ENCODE results near the gene ADORA3. TPM values are rescaled to one million over a fixed set of nuclear protein-coding genes. Genes with fewer than 3 reads are reported as not detected.
A peak's percentile ranks its signal among the peaks of the same experiment; 100 is the strongest.

The ADORA3 gene
- total RNA-seq, 1 donor from 2014 or later, result not detected

- H3K27ac Mint-ChIP-seq (ENCODE audit: unreplicated experiment), result no peak overlapping the region
- Histone ChIP-seq H3K4me2 (ENCODE audit: low read length) (no peak overlapping the region), H4K20me1 (ENCODE audit: insufficient read depth, low read length) (peaks cover 8% of the 10 kb centered on the region), H3K27ac (ENCODE audit: low read depth, low read length) (no peak overlapping the region), H3K27me3 (ENCODE audit: insufficient read depth, low read length) (no peaks in the 10 kb centered on the region), H3K36me3 (ENCODE audit: insufficient read depth, low read length) (peaks cover 6% of the 10 kb centered on the region), H3K79me2 (ENCODE audit: insufficient read depth, low read length) (no peaks in the 10 kb centered on the region), H3K9ac (ENCODE audit: low read length) (no peak overlapping the region), H3K4me1 (ENCODE audit: insufficient read depth, low read length) (peaks cover 9% of the 10 kb centered on the region), H3K9me3 (ENCODE audit: insufficient read depth, low read depth, low read length) (no peaks in the 10 kb centered on the region), H2AFZ (ENCODE audit: low read depth, low read length) (no peak overlapping the region), H3K4me3 (ENCODE audit: insufficient read depth, low read depth, low read length) (no peak overlapping the region)
- H3K36me3 Mint-ChIP-seq (ENCODE audit: low read depth, unreplicated experiment), result no peaks in the 10 kb centered on the region
- FAIRE-seq, result no peak
- no peak for DNase-seq (ENCODE audit: low read depth)
- no peaks in the 10 kb centered on the region for H3K9me3 Mint-ChIP-seq (ENCODE audit: unreplicated experiment)
- H3K27me3 Mint-ChIP-seq (ENCODE audit: low read depth, unreplicated experiment), result no peaks in the 10 kb centered on the region
- TF ChIP-seq CTCF (IDR thresholded peaks at IDR 0.05; ENCODE audit: insufficient read depth, low read depth, low read length) (no peak), EZH2 (IDR thresholded peaks at IDR 0.05; ENCODE audit: insufficient read depth, low read length) (no peak)
- H3K4me3 Mint-ChIP-seq (ENCODE audit: unreplicated experiment), result no peak overlapping the region
- no peaks in the 10 kb centered on the region for H3K4me1 Mint-ChIP-seq (ENCODE audit: low read depth, unreplicated experiment)
These were observed 37.0 kb downstream of the ADORA3 start for GRCh38 chr1:111466480-111466879.

- Histone ChIP-seq H3K4me1 (ENCODE audit: insufficient read depth, low read length) (peaks cover 9% of the 10 kb centered on the region), H2AFZ (ENCODE audit: low read depth, low read length) (no peak overlapping the region), H3K9me3 (ENCODE audit: insufficient read depth, low read depth, low read length) (no peaks in the 10 kb centered on the region), H3K36me3 (ENCODE audit: insufficient read depth, low read length) (peaks cover 9% of the 10 kb centered on the region), H3K27ac (ENCODE audit: low read depth, low read length) (no peak overlapping the region), H3K27me3 (ENCODE audit: insufficient read depth, low read length) (no peaks in the 10 kb centered on the region), H3K79me2 (ENCODE audit: insufficient read depth, low read length) (no peaks in the 10 kb centered on the region), H4K20me1 (ENCODE audit: insufficient read depth, low read length) (peaks cover 8% of the 10 kb centered on the region), H3K4me2 (ENCODE audit: low read length) (no peak overlapping the region), H3K9ac (ENCODE audit: low read length) (no peak overlapping the region), H3K4me3 (ENCODE audit: insufficient read depth, low read depth, low read length) (no peak overlapping the region)
- DNase-seq (ENCODE audit: low read depth) (no peak), FAIRE-seq (no peak)
- no peak overlapping the region for H3K4me3 Mint-ChIP-seq (ENCODE audit: unreplicated experiment)
- H3K27me3 Mint-ChIP-seq (ENCODE audit: low read depth, unreplicated experiment), result no peaks in the 10 kb centered on the region
- no peaks in the 10 kb centered on the region for H3K36me3 Mint-ChIP-seq (ENCODE audit: low read depth, unreplicated experiment)
- H3K4me1 Mint-ChIP-seq (ENCODE audit: low read depth, unreplicated experiment), result no peaks in the 10 kb centered on the region
- TF ChIP-seq EZH2 (IDR thresholded peaks at IDR 0.05; ENCODE audit: insufficient read depth, low read length), result no peak
- TF ChIP-seq CTCF (IDR thresholded peaks at IDR 0.05; ENCODE audit: insufficient read depth, low read depth, low read length), result no peak
- no peaks in the 10 kb centered on the region for H3K9me3 Mint-ChIP-seq (ENCODE audit: unreplicated experiment)
- no peak overlapping the region for H3K27ac Mint-ChIP-seq (ENCODE audit: unreplicated experiment)
These were observed 37.7 kb downstream of the ADORA3 start for GRCh38 chr1:111465754-111466153.

- DNase-seq (ENCODE audit: low read depth) (peak; percentile 79), FAIRE-seq (no peak)
- peak overlapping the region; percentile 3 for H3K4me2 ChIP-seq (ENCODE audit: low read length)
- Mint-ChIP-seq H3K27me3 (ENCODE audit: low read depth, unreplicated experiment) (no peaks in the 10 kb centered on the region), H3K36me3 (ENCODE audit: low read depth, unreplicated experiment) (peaks cover 3% of the 10 kb centered on the region), H3K4me3 (ENCODE audit: unreplicated experiment) (no peak overlapping the region), H3K9me3 (ENCODE audit: unreplicated experiment) (no peaks in the 10 kb centered on the region), H3K27ac (ENCODE audit: unreplicated experiment) (no peak overlapping the region), H3K4me1 (ENCODE audit: low read depth, unreplicated experiment) (no peaks in the 10 kb centered on the region)
- H3K79me2 ChIP-seq (ENCODE audit: insufficient read depth, low read length), result no peaks in the 10 kb centered on the region
- H3K4me3 ChIP-seq (ENCODE audit: insufficient read depth, low read depth, low read length), result no peak overlapping the region
- H3K9me3 ChIP-seq (ENCODE audit: insufficient read depth, low read depth, low read length), result no peaks in the 10 kb centered on the region
- no peak for TF ChIP-seq EZH2 (IDR thresholded peaks at IDR 0.05; ENCODE audit: insufficient read depth, low read length)
- TF ChIP-seq CTCF (IDR thresholded peaks at IDR 0.05; ENCODE audit: insufficient read depth, low read depth, low read length), result no peak
- no peak overlapping the region for H3K27ac ChIP-seq (ENCODE audit: low read depth, low read length)
- H3K27me3 ChIP-seq (ENCODE audit: insufficient read depth, low read length), result no peaks in the 10 kb centered on the region
- H2AFZ ChIP-seq (ENCODE audit: low read depth, low read length), result no peak overlapping the region
- no peak overlapping the region for H3K9ac ChIP-seq (ENCODE audit: low read length)
- peaks cover 25% of the 10 kb centered on the region for H3K36me3 ChIP-seq (ENCODE audit: insufficient read depth, low read length)
- H4K20me1 ChIP-seq (ENCODE audit: insufficient read depth, low read length), result peaks cover 15% of the 10 kb centered on the region
- peaks cover 9% of the 10 kb centered on the region for H3K4me1 ChIP-seq (ENCODE audit: insufficient read depth, low read length)
These were observed 40.3 kb downstream of the ADORA3 start for GRCh38 chr1:111463029-111463683.

All from astrocyte (in vitro differentiated cells and primary cell).